GM19328 (cell line): Measurements from ENCODE around the gene ARHGDIA.

ENCODE experiments used
- ATAC-seq: cut with Tn5 transposase; IDR thresholded peaks from one replicate; pipeline ENCODE4 v1.9.1; 2021; ENCODE audit warnings: mild to moderate bottlenecking, moderate library complexity; ENCODE audit not compliant: unreplicated experiment

Gene ARHGDIA

GRCh38 chr17:81906476-81907218, 35.5 kb upstream of the ARHGDIA start:
- no peak for ATAC-seq

DNA sequence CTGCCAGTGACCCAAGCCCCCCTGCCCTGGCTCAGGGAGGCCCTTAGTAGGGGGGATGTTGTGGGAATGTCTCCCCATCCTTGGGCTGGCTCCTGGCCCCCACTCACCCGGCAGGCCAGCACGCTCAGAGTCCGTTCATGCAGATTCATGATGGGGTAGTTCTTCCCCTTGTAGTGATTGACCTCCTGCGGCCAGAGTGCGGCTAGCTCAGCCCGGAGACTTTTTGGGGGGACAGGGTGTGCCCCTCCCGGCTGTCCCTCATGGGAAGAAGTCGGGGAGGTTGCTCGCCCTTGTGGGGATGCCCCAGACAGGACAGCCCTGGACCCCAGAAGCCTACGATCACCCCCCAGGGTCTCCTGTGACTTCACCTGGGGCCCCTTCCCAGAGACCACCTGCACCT, 34.9 kb upstream of the ARHGDIA start:
- ATAC-seq, result no peak

GRCh38 chr17:81905424-81905875, 34.3 kb upstream of the ARHGDIA start:
- no peak for ATAC-seq

- no peak for ATAC-seq
Measured at GRCh38 chr17:81904600-81905423, 33.7 kb upstream of the ARHGDIA start.

GRCh38 chr17:81903896-81904599, 32.9 kb upstream of the ARHGDIA start:
- no peak for ATAC-seq

GRCh38 chr17:81903415-81903831, 32.3 kb upstream of the ARHGDIA start:
- no peak for ATAC-seq

- no peak for ATAC-seq
Measured at GRCh38 chr17:81902653-81903414, 31.7 kb upstream of the ARHGDIA start.

- no peak for ATAC-seq
Measured at GRCh38 chr17:81902023-81902652, 31.0 kb upstream of the ARHGDIA start, which contains the start of gene NPB. Gene NPB, plus strand, starts transcription at chr17:81902238. Its CDS starts 40 bp downstream, at chr17:81902278.

DNA sequence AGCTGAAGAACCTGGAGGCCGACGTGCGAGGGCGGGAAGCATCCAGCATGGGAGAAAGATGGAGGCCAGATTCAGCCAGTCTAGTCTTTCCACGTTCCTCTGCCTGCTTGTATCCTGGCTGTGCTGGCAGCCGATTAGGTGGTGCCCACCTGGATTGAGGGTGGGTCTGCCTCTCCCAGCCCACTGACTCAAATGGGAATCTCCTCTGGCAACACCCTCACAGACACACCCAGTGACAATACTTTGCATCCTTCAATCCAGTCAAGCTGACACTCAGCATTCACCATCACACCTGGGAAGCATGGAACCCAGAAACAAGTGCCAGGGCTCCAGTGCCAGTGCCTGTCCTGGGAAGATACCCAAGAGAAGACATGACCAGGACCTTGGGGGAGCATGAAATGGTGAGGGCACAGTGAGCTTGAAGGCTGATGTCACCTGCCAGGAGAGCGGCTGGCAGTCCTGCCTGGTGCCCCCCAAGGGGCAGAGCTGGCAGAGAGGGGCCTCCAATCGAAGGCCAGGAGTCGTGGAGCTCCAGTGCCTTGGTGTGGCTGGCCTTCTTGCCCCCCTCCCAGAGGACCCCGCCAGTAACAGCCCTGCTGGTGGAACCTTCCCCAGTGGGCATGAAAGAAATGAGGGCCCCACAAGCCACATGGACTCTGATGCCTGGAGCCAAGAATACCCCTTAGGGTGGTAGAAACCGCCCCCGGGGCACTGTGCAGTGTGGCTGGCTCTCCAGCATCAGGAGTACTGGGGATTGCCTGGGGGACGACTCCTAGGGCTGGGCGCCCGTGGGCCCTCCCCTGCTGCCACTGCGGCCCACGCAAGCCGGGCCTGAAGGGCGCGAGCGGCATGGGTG, 30.3 kb upstream of the ARHGDIA start:
- no peak for ATAC-seq

DNA sequence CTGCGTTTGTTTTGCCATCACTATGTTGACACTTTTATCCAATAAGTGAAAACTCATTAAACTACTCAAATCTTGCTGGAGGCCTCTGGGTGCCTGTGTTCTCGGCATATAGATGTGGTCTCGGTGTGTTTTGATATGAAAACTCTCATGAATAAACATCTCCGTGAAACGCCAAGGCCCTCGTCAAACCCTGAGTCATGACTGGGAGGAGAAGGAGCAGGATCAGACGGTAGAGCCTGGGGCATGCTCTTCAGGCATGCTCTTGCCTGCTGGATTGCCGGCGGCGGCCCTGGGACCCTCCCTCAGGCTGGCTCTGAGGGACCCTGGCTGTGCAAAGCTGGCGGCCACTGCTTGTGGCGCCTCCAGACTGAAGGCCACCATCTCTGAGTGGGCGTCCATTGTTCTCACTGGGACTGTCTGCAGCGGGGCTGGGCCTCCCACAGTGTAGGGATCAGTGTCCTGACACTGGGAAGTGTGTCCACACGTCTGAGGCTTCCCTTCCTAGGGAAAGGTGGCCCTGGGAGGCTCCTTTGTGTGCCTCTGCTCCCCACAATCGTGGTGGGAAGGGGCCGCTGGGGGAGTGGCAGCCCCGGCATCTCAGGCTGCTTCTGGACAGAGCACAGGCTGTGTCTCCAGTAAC, 29.2 kb upstream of the ARHGDIA start:
- ATAC-seq, result no peak

DNA sequence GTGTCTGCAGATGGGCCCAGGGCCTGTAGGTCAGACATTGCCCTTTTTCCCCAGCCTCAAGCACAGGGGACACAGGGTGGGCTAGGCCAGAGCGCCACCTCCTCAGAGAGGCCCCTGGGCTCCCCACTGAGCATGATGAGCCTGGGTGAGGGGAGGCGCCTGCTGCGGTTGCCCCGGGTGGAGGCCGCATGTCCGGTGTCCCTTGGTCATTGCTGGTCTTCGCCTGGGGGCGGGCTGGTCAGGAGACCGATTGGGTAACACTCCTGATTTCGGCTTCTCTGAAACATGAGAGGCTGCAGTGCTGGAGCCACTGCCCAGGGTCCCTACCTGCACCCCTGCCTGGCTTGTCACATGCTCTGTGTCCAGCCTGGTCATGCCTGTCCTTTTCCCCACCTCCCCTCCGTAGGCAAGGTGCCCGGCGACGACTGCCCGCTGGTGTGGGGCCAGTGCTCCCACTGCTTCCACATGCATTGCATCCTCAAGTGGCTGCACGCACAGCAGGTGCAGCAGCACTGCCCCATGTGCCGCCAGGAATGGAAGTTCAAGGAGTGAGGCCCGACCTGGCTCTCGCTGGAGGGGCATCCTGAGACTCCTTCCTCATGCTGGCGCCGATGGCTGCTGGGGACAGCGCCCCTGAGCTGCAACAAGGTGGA, 28.5 kb upstream of the ARHGDIA start:
- no peak for ATAC-seq

GRCh38 chr17:81898885-81899284, 27.7 kb upstream of the ARHGDIA start:
- ATAC-seq, result no peak

DNA sequence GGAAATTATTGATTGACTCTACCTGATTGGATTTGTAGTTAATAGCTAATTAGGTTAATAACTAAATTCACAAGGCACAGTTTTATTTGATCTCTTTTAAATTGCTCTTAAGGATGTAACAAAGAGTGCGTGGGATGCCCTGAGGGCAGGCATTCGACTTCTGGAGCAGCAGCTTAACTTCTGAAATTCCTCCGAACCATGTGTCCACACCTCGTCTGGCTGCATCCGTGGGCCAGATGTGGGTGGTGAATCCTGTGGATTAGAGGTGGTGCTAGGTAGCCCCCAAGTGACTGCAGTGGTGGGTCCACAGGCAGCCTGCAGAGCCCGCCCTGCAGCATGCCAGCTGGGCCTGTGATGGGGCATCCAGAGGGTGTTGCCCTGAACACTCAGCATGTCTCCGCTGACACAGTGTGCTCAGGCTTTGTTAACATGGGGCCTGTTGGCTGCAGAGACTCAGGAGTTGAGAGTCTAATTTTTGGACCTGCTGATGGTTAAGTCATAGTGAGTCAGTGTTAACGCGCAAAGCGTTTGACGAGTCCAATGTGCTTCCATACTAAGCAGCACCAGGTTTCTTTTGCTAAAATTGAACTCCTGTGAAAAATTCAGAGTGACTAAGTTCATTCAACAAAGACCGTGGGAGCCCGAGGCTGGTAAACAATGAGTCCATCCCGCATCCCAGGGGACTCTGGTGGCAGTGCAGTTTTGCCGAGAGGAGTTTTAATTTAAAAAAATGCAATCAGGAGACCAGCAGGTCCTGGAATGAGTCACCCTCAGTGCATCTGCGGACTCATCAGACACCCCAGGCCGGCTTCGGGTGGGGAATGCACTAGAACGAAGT, 27.1 kb upstream of the ARHGDIA start:
- no peak for ATAC-seq

DNA sequence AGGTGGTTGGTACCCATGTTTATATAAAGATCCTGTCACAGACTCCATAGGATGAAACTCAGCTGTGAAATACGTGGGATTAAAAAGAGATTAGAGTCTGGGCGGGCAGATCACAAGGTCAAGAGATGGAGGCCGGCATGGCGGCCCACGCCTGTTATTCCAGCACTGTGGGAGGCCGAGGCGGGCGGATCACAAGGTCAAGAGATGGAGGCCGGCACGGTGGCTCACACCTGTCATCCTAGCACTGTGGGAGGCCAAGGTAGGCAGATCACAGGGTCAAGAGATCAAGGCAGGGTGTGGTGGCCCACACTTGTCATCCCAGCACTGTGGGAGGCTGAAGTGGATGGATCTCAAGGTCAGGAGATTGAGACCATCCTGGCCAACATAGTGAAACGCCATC, 24.3 kb upstream of the ARHGDIA start:
- ATAC-seq, result no peak

DNA sequence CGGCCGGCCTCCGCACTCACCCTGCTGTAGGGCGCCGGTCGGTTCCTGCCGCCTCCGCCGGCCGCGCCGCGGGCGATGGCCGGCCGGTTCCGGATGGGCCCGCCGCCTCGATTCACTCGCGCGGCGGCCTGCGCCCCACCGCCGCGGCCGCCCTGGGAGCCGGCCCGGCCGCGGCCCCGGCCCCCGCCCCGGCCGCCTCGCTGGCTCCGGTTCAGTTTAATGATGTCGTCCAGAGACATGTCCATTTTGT, 20.1 kb upstream of the ARHGDIA start:
- ATAC-seq, result peak; percentile 16

- ATAC-seq, result peak; percentile 6
Measured at GRCh38 chr17:81890447-81891302, 19.5 kb upstream of the ARHGDIA start.

DNA sequence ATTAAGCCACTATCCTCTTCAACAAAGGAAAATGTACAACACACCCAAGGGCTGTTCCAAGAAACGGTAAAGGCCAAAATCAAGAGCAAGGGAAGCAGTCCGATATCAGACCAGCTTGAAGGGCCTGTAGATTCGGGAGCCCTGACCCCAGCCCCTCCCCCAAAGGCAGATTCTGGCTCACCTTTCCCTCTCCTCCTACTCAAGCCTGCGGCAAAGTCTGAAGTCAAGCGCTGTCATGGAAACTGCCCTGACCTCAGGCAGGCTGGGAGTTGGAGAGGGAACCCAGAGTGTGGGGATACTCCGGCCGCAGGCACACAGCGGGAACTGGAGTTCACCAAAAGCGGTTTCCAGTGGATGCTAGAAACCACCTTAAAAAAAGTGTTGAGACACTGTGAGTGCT, 18.5 kb upstream of the ARHGDIA start:
- ATAC-seq, result no peak
